Stimulated activated CD4-positive, alpha-beta T cell treated with anti-CD3 and anti-CD28 coated beads, TNF-alpha, amount 100 ng/mL, for 1 hour (primary cell): ENCODE results near the gene C19orf38.

Experiments
- DNase-seq, 3 donors: peaks; one replicate each; pipeline ENCODE4 v3.0.0-alpha.2; 2020; ENCODE audit warnings: low read depth in 3 of 3, low spot score in 1 of 3

C19orf38 gene, protein sequence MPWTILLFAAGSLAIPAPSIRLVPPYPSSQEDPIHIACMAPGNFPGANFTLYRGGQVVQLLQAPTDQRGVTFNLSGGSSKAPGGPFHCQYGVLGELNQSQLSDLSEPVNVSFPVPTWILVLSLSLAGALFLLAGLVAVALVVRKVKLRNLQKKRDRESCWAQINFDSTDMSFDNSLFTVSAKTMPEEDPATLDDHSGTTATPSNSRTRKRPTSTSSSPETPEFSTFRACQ

DNA sequence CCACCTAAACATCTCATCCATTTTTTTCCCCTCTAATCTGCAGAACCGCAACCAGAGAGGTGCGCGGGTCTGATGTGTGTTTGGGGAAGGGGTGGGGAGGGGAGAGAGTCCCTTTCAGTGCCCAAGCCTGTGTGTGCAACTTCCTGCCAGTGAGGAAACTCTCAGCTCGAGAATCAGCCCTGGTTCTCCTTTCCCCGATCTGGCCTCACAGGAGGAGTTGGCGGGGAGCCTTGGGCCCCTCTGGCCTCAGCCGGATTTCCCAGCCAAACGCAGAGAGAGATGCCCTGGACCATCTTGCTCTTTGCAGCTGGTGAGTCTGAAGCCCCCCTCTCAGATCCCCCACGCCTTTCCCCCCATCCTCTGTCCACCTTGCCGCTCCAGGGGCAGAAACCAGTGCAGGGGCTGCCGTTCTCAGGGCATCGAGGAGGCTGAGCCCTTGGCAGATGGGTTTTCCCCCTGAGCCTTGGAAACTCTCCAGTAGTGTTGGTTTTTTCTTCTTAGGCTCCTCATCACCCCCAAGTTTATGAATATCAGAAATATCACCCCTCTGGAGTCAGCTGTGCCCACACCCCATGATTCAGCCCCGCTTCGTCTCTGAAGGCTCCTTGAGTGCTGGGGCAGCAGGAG lies at the start of gene C19orf38:
TSS of gene C19orf38 (plus strand) at position 186 of the 627 bp plus-strand sequence. CDS start at position 280, 94 bp downstream.
- no peak for DNase-seq

DNA sequence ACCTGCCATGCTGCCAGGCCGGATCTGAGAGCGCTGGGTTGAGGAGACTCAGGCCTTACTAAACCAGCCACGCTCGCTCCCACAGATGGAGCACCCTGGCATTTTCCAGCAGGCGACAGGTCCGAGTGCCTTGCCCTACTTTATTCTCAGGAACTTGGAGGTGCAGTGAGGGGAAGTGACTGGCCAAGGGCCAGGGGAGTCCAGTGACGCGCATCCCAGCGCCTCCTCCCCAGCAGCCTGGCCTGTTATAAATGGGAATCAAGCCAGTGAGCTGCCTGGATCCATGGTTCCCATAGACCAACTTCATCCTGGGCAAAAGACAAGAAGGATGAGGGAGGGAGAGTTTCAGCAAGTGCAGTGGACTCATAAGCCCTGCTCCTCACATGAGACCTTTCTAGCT lies 47.7 kb upstream of the C19orf38 start:
- DNase-seq = no peak

DNA sequence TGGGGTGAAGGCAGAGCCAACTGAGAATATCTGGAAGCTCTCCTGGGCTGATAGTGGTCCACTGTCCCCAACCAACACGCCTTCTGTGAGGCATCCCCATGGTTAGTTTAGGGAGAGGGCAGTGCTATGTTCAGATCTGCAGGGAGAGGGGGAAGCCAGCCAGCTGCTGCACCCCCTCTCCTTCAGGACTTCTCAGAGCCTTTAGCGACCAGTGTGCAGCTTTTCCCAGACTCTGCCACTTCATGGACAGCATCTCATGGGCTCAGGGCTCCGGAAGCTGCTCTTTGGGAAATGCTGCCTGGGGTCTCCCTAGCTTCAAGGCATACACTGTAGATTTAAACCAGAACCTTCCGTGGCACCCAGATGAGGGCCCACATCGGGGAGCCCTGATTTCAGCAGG lies 45.7 kb upstream of the C19orf38 start:
- DNase-seq = no peak

DNA sequence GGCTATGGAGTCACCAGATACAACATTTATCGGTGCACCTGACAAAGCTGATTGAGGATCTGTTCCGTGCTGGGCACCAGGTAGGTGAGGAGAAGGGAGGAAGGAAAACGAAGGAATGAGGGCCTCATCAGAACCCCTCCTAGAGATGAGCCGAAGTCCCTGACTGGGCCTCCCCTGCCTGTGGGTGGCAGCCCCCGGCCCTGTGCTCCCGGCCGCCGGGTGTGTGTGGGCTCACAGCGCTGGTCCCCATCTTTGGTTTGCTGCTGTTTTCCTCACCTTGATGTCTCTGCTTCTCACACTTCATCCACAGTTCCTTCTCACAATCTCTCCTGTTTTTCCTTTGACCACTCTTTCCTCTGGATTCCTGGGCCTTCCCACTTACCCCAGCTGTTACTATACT lies 45.0 kb upstream of the C19orf38 start:
- DNase-seq = no peak

DNA sequence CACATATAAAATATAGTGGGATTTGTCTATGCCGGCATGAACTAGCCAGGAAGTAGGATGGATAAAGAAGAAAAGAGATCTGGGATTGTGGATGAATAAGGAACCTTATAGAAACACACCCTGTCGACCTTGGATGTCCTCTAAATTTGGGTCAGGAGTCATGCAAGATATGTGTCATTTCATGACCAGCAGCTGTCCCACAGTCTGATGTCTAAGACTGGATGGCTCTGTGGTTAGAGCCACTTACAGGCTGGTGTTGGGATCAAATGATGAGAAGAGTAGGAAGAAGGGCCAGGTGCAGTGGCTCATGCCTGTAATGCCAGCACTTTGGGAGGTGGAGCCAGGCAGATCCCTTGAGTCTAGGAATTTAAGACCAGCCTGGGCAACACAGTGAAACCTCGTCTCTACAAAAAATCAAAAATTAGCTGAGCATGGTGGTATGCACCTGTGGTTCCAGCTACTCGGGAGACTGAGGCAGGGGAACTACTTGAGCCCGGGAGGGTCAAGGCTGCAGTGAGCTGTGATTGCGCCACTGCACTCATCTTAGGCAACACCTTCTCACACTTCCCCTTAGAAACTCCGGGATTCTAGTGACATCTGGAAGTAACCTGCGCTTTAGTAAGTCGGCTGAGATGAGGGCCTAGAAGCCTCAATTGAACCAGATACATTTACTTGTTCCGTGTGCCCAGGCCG lies 43.0 kb upstream of the C19orf38 start:
- no peak for DNase-seq

DNA sequence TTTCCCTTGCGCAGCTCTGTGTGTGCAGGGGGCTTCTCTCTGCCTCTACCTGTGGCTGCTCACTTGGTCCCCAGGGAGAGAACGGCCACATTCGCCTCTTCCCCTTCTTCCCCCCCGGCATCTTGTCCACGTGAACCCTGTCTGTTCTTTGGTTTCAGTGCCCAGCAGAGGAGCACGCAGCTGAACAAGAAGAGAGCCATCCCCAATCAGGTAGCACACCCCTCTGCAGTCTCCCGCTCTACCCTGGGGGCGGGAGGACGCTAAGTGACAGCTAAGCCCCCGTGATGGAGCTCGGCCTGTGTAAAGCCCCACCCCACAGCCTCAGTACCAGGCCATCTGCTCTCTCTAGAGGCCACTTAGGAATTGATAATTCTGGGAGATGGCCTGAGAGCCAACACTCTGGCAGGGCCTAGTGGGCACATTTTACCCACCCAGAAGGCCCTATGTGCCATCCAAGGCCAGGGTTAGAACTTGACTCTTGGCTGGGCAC lies 42.4 kb upstream of the C19orf38 start:
- no peak for DNase-seq

DNA sequence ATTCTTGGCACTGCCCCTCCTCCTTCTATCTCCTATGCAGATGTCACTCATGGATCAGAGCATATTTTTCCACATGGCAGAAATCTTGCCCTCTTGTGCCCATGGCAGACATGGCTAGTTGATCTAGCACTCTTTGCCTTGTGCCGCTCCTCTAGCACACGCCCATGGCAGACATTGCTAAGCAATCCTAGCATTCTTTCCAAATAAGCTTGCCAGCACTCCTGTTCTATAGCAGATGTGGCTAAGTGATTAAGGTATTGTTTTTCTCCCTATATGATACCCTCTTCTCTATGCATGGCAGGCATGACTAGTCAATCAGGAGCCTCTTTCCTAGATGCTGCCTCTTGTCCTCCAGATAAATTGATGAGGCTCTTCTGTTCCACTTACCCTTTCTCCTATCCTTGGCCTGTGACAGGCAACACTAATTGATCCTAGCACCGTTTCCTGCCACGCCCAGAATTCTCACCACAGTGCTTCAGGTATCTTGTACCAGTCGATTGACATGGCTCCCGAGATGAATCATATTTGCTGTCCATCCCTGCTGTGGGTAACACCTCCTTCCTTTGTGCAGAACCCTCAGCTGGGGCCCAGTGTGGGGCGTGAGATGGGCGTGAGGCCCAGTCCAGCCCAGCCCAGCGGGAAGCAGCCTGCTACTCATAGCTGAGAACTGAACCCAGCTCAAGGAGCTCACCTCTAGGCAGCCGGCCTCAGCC lies 39.1 kb upstream of the C19orf38 start:
- no peak for DNase-seq

DNA sequence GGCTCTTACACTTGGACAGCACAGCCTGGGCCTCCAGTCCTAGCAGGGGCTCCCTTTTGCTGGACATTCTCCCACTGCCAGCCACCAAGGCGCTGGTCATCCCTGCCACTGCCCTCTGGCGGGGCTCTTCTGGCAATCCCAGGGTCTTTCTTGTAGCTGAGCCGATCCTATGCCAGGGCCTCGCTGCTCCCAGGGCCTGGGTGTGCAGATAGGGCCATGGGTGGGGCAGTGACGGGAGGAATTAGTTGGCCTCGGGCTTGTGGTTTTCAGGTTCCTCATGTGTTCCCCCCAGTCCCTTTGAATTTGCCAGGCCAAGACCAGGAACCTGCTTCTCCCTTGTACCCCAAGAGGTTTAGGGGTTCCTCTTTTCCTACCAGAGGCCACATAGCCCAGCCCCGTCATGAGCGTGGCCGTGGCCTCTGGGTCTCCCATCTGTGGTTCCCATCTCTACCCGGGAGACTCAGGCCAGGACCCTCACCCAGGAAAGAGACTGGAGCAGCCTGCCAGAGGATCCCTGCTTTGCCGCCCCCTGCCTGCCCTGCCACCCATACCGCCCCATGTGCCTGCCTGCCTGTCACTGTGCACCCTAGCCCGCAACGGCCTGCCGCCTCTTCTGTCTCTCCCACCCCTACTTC lies 38.4 kb upstream of the C19orf38 start:
- no peak for DNase-seq

DNA sequence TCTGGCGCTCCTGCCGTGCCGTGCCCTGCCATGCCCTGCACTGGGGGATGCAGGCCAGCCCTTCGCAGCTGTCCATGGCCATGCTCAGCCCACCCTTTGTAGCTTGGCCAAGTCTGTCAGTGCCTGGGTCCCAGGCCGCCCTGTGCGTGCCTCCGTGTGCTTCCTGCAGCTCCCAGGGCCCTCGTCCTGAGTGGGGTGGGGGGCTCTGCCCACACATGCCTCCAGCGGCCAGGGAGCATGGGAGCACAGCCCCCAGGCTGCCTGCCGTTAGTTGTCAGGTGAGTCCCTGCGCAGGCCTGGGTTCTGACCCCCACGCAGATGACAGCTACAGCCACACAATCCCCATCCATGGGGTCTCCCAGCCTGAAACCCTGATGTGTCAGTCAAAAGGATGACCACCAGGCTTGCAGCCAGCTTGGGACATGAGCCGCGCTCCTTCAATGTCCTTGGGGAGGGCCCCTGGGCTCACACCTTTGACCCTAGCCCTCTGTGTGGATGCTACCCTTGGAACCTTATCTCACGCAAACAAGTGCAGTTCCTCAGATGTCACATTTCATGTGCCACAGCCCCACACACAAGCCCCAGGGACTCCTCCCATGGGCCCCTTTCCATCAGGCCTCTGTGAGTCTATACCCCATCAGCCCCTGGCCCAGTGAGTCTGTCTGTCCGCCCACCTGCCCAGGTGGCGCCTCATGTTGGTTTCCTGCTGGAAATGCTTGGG lies 36.7 kb upstream of the C19orf38 start:
- DNase-seq = no peak

DNA sequence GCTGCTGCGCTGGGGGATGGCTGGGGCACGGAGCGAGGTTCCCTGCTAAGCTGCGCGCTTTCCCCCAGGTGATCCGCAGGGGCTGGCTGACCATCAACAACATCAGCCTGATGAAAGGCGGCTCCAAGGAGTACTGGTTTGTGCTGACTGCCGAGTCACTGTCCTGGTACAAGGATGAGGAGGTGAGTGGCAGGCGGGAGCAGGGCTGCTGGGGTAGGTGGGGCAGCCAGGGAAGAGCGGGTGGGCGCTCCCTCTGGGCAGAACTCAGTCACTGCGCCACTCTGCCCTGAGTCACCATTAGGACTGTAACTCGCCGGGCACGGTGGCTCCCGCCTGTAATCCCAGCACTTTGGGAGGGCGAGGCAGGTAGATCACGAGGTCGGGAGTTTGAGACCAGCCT lies 36.0 kb upstream of the C19orf38 start:
- no peak for DNase-seq

DNA sequence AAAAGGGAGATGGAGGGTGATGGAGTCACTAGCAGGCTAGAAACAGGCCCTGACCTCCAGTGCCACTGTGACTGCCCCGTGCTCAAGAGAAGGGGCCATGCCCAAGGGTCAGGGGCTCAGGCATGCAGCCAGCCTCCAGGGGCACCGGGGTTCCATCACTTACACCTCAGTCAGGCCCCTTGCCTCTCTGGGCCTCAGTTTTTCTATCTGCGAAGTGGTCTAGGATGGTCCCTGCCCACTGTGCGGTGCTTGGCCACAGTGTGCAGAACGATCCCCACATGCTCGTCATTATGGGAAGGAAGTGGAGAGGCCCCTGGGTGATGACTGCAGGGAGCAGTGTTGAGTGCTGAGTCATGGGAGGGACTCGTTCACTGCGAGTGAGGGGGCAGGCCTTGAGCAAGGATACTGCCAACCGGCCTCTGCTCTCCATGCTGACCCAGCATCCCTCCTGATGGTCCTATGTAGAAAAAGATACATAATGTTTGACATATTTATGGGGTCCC lies 35.3 kb upstream of the C19orf38 start:
- DNase-seq = no peak

DNA sequence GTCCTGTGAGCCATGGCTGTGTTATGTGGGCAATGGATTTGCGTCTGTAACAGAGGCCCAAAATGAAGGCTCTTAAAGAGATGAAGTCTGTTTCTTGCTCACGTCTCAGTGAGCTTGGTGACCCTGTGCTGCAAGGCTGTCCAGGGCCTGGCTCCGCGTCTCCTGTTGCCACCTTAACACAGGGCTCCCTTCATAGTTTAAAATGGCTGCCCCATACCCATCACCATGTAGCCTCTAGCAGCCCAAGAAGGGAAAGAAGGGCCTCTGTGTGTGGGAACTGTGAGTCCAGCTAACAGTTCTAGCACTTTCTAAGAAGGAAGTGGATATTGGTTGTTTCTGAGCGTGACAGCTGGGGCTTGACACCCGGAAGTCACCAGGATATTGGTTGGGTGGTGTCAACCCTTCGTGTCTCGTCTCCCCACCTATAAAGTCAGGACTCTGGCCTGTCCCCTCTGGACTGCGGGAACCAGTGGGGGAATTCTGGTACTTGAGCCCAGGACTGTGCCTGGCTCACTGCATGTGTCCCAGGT lies 33.1 kb upstream of the C19orf38 start:
- no peak for DNase-seq

DNA sequence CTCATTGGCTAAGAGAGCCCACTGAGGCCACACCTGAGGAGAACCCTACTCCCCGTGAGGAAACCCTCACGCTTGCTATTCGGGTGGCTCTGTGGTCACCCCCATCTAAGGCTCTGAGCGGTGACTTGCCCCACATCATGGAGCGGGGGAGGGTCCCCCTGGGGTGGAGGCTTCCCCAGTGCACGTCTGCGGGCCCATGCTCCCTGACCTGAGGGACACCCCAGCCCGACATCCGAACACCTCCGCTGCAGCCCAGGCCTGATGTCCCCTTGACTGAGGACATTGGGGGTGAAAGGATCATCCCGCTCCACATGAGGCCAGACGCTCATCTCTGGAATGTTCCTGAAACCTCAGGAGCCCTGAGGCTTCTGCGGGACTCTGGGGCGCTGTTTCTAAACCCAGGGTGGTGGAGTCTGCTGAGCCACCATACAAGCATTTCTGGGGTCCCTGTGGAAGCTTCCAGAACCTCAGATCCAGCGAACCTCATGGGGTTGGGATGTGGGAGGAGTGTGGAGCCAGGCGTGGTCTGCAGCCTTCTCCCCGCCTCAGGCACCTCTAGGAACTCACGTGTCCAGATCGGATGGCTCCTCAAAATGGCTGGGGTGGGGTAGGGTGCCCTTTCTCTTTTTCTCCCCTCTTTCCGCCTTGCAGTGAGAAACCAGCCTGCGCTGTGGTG lies 32.1 kb upstream of the C19orf38 start:
- no peak for DNase-seq

DNA sequence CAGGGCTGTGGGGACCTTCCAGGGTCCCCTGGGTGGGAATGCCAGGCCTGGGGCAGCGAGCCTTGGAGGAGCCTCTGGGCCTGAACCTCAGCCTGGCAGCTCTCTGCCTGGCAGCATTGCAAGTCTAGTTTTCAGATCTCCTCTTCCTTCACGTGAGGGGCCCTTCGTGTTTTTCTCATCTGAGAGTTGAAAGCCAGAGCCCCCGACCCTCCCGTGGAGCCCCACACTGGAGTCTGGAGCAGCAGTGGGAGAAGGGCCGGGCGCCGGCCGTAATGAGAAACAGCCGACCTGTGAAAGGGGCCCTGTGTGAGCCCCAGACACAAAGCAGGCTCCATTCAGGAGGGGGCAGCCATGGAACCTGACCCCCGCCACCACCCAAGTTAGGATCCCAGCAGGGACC lies 31.5 kb upstream of the C19orf38 start:
- DNase-seq = no peak

DNA sequence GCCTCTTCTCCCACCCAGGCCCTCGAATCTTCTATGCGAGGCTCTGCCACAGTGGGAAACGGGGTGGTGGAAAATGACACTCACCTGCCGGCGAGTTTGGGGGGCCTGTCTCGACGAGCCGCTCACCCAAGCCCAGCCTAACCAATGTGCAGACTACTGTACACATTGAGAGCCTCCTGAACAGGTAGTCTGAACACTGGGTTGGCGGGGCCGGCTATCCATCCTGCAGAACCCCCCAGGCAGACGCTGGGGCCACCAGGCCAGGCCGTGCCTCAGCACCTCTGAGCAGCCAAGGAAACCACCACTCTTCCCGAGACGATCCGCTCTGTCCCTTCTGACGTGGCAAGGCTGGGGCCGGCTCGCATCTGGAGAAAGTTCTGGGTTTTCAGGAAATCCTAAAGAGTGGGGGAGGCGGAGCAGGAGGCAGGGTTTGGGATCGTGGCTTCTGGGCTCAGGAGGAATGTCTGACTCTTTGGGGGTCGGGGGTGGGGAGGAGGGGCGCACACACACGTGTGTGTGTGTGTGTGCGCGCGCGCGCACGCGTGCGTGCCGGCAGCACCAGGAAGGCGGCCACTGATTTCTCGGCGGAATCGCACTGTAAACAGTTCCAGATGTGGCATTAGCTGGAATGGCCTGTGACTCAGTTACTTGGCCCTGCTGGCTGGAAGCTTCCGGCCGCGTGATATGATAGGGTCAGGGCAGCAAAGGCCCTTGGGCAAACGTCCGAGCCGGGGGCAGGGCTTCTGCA lies 30.8 kb upstream of the C19orf38 start:
- no peak for DNase-seq

DNA sequence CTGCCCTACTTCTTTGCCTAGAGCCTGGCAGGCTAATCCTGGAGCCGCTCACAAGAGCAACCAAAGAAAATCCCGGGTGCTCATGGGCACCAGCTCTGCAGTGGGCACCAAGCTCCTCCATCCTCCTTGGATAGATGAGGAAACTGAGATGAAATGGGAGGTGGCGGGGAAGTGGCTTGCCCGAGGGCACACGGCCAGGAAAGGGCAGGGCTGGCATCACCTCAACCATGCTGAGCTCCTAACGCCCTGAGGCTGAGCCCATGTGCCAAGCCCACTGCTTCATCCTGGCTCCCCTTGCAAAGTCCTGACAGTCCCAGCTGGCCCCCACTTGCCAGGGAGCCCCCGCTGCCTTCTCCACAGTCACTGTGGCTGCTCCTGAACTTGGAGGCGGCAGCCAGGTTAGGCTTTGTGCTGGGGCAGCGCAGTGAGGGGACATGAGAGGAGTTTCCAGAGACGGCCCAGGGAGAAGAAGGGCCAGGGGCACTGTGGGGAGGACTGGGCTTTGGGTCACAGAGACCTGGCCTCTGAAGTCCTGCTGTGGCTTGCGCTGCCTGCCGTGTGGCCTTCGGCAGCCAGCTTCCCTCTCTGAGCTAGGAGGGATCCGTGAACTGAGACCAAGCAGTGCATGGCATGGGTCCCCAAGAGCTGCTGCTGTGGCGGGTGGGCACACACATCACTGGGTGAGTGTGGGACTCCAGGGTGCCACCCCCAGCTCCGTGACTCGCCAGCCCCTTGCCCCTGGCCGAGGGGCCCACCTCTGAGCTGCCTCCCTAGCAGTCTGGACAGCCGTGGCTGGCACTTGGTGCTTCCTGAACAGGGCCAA lies 29.7 kb upstream of the C19orf38 start:
- no peak for DNase-seq

DNA sequence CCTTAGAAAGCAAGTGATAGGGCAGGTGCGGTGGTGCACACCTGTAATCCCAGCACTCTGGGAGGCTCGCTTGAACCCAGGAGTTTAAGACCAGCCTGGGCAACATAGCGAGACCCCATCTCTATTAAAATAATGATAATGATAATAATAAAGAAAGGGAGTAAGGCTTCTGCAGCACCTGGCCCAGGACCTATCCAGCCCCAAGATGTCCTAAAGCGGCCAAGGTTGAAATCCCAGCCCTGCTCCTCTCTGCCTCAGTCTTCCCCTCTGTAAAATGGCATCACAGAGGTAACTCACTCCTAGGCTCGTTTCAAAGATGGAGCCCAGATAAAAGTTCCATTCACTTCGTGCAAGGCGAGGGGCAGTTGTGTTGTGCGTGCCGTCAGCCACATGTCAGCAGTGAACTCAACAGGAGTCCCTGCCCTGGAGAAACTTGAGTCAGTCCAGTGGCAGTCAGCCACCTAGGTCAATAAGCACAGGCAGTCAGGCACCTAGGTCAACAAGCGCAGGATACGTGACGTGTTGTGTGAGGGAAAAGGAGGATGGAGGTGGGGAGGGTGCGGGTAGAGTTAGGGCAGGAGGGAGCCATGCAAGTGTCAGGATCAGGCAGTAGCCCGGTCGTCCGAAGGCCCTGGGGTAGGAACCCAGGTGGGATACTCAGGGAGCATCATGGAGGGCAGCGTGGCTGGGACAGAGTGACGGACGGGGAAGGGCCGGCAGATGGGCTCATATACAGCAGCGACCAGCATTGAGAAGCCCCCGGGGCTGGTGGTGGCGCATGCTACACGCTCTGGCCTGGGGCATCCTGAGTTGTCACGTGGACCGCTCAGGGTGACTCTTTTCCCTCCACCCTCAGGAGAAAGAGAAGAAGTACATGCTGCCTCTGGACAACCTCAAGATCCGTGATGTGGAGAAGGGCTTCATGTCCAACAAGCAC lies 28.8 kb upstream of the C19orf38 start:
- DNase-seq = no peak
